HepG2 (cell line): ENCODE results near the gene PEX3. TPM values are rescaled to one million over a fixed set of nuclear protein-coding genes. Genes with fewer than 3 reads are reported as not detected.

Experiments used
- ARID3A ChIP-seq: IDR thresholded peaks from 2 replicates; pipeline ENCODE4 v1.6.1; 2012; ENCODE audit warnings: low read depth, low read length, improper control_type of control experiment
- ARNT ChIP-seq: fragments of 450-650 bp; IDR thresholded peaks from 2 replicates; pipeline ENCODE4 v1.6.1; 2017
- ATM ChIP-seq: fragments of 450-650 bp; IDR thresholded peaks from 2 replicates; pipeline ENCODE4 v1.7.1; 2017; ENCODE audit warnings: mild to moderate bottlenecking, borderline replicate concordance
- CREB1 ChIP-seq, 2 experiments: fragments of 450-650 bp in 1 of 2; IDR thresholded peaks; 2 replicates each; pipeline ENCODE4 v1.6.1; 2016 to 2017; ENCODE audit warnings: control low read depth in 1 of 2, mild to moderate bottlenecking in 1 of 2, missing compliant biosample characterization in 1 of 2, missing genetic modification characterization in 1 of 2
- CSRNP2 ChIP-seq: sonication (generic); formaldehyde crosslinking; conservative IDR thresholded peaks from 2 replicates; pipeline ENCODE4 v1.8.0; 2022; ENCODE audit warnings: low read depth, missing genetic modification reagents
- FOXP1 ChIP-seq, 2 experiments: fragments of 450-650 bp in 1 of 2; IDR thresholded peaks; 2 replicates each; pipeline ENCODE4 v1.6.1; 2017 to 2018; ENCODE audit warnings: antibody characterized with exemption in 1 of 2
- IRX3 ChIP-seq: sonication (generic); formaldehyde crosslinking; IDR thresholded peaks from 2 replicates; pipeline ENCODE4 v1.8.1; 2023; ENCODE audit warnings: mild to moderate bottlenecking, low read depth, missing genetic modification reagents, borderline replicate concordance
- MEF2D ChIP-seq: sonication (generic); formaldehyde crosslinking; IDR thresholded peaks from 2 replicates; pipeline ENCODE4 v1.5.1; 2020; ENCODE audit warnings: mild to moderate bottlenecking, missing genetic modification reagents
- MEIS2 ChIP-seq: sonication (generic); formaldehyde crosslinking; IDR thresholded peaks from 2 replicates; pipeline ENCODE4 v1.9.0; 2021; ENCODE audit warnings: mild to moderate bottlenecking, missing genetic modification reagents
- MTA3 ChIP-seq: sonication (generic); formaldehyde crosslinking; IDR thresholded peaks from 2 replicates; pipeline ENCODE4 v1.4.0; 2020; ENCODE audit warnings: missing genetic modification reagents
- NFYB ChIP-seq: sonication (generic); formaldehyde crosslinking; IDR thresholded peaks from 2 replicates; pipeline ENCODE4 v1.4.0; 2020; ENCODE audit warnings: missing genetic modification reagents
- SMAD1 ChIP-seq: sonication (generic); formaldehyde crosslinking; IDR thresholded peaks from 2 replicates; pipeline ENCODE4 v1.4.0; 2020; ENCODE audit warnings: missing genetic modification reagents, low read depth, mild to moderate bottlenecking, borderline replicate concordance
- TARDBP ChIP-seq: sonication (generic); formaldehyde crosslinking; IDR thresholded peaks from 2 replicates; pipeline ENCODE4 v1.8.0; 2022; ENCODE audit warnings: mild to moderate bottlenecking, missing genetic modification reagents
- ZBTB33 ChIP-seq: sonication (generic); formaldehyde crosslinking; IDR thresholded peaks from 2 replicates; pipeline ENCODE4 v1.4.0; 2020; ENCODE audit warnings: missing genetic modification reagents
- ZNF275 ChIP-seq: sonication (generic); formaldehyde crosslinking; IDR thresholded peaks from 2 replicates; pipeline ENCODE4 v1.8.0; 2022; ENCODE audit warnings: missing genetic modification reagents, mild to moderate bottlenecking, inconsistent platforms, borderline replicate concordance
- ZNF546 ChIP-seq: sonication (generic); formaldehyde crosslinking; conservative IDR thresholded peaks from 2 replicates; pipeline ENCODE4 v1.8.1; 2023; ENCODE audit warnings: mild to moderate bottlenecking, missing genetic modification reagents
- ZNF75D ChIP-seq: sonication (generic); formaldehyde crosslinking; IDR thresholded peaks from 2 replicates; pipeline ENCODE4 v1.8.1; 2023; ENCODE audit warnings: missing genetic modification reagents, mild to moderate bottlenecking, borderline replicate concordance
- ZNF883 ChIP-seq: sonication (generic); formaldehyde crosslinking; IDR thresholded peaks from 2 replicates; pipeline ENCODE4 v1.5.1; 2020; ENCODE audit warnings: mild to moderate bottlenecking, missing genetic modification reagents; ENCODE audit errors: not compliant biosample characterization
- polyA plus RNA-seq, 8 experiments: library from polyadenylated mRNA; depleted of rRNA in 3 of 8; stranded (reverse) in 7 of 8; unstranded in 1 of 8; fragments of >200 nt; fragmentation: Illumina TruSeq in 4 of 8; extraction: Trizol in 4 of 8; gene quantifications; 2 replicates each; pipeline versions ENCODE4 v1.2.1 to v1.2.3, GENCODE V29; 2011 to 2016; ENCODE audit warnings: low read depth in 4 of 8, missing spikeins in 1 of 8, mixed read lengths in 1 of 8; ENCODE audit not compliant: insufficient read depth in 1 of 8
- total RNA-seq, 5 experiments: library from RNA; depleted of rRNA; stranded (reverse); fragments of >200 nt; fragmentation: Illumina TruSeq; extraction: Trizol; gene quantifications; 2 replicates each; pipeline ENCODE4 v1.2.3, GENCODE V29; 2016; ENCODE audit warnings: low read depth in 1 of 5
- TF ChIP-seq, protein P1 (sequence below): sonication (generic); formaldehyde crosslinking; IDR thresholded peaks from 2 replicates; pipeline ENCODE4 v1.5.1; 2020; ENCODE audit warnings: missing genetic modification reagents, mild to moderate bottlenecking, borderline replicate concordance

PEX3 gene
- total and polyA plus RNA-seq, 2 of the 13 experiments (the other 11 are each of a cell fraction or from before 2014, with no cell fraction given) = 30.9 to 40.8 TPM

DNA sequence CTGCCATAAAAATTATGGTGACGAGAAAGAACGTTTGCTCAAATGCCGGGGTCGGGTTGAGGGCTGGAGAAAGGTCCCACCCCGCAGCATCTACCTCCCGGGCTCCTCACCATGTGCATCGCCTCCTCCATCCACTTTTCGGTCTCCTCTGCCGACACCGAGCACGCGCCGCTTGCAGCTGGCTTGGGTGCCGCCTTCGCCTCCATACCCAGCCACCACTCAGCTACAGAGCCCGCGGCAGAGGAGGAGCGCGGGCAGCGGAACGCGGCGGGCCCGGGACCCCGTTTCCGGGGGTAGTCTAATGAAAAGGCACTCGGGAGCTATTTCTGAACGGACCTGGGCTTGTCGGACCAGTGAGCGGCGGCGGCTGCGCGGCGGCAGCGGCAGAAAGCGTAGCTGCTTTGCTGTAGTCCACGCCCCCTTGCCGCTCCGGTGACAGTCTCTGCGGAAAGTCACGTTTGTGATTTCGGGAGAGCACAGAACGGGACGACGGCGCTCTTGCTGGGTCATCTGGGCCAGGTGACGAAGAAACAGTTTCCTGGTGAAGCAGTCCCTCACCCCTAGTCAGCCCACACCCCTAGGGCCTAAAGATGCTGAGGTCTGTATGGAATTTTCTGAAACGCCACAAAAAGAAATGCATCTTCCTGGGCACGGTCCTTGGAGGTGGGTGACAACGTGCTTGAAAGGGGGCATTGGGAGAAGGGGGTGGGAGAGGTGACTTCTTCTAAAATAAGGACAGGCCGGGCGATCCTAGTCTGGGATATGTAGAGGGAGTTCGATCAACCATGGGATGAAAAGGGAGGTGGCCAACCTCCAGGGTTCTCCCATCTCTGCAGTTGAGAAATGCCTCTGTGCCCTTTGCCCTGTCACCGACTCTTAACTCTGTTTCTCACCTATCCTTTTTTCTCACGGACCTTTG is at the start of gene PEX3, which contains the start of gene ADAT2 (continued):
- TF ChIP-seq ARID3A (peak; percentile 95), ARNT (no peak), ATM (no peak), ZNF883 (CRISPR knock-in tag) (peak; percentile 88), ZNF546 (peak; percentile 94; the same call in 1 of the 2 replicates), FOXP1 (IDR thresholded peaks at IDR 0.05) (no peak), FOXP1 (CRISPR knock-in tag; IDR thresholded peaks at IDR 0.05) (peak; percentile 72), ZBTB33 (CRISPR knock-in tag) (peak; percentile 90), NFYB (peak; percentile 87), CREB1 (IDR thresholded peaks at IDR 0.05) (peak; percentile 83), CREB1 (CRISPR knock-in tag; IDR thresholded peaks at IDR 0.05) (peak; percentile 90), IRX3 (CRISPR knock-in tag) (peak; percentile 98), MEF2D (peak; percentile 94), CSRNP2 (peak; percentile 92; the same call in 1 of the 2 replicates), TARDBP (CRISPR knock-in tag) (peak; percentile 100), SMAD1 (CRISPR knock-in tag) (peak; percentile 100; the same call in 1 of the 2 replicates), MEIS2 (peak; percentile 96), ZNF275 (peak; percentile 94), ZNF75D (CRISPR knock-in tag) (peak; percentile 94; the same call in 1 of the 2 replicates), MTA3 (CRISPR knock-in tag) (no peak)
- TF ChIP-seq, protein P1, sequence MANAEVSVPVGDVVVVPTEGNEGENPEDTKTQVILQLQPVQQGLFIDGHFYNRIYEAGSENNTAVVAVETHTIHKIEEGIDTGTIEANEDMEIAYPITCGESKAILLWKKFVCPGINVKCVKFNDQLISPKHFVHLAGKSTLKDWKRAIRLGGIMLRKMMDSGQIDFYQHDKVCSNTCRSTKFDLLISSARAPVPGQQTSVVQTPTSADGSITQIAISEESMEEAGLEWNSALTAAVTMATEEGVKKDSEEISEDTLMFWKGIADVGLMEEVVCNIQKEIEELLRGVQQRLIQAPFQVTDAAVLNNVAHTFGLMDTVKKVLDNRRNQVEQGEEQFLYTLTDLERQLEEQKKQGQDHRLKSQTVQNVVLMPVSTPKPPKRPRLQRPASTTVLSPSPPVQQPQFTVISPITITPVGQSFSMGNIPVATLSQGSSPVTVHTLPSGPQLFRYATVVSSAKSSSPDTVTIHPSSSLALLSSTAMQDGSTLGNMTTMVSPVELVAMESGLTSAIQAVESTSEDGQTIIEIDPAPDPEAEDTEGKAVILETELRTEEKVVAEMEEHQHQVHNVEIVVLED = peak; percentile 96
